Neural cell (in vitro differentiated cells): ENCODE results near the gene SDK1. TPM values are rescaled to one million over a fixed set of nuclear protein-coding genes. Genes with fewer than 3 reads are reported as not detected.

ENCODE experiments used
- H2AFZ ChIP-seq: fragments of 200-600, 300-800 bp; sonication (generic), shearing (Covaris generic); 2 replicates; pipeline ENCODE4 v1.6.0; 2014; ENCODE audit warnings: low read depth, mild to moderate bottlenecking, antibody characterized with exemption, low read length, moderate library complexity
- H3F3A ChIP-seq: fragments of 200-600 bp; shearing (Covaris generic); 2 replicates; pipeline ENCODE4 v1.6.1; 2016; ENCODE audit warnings: mild to moderate bottlenecking, moderate library complexity, mixed read lengths, antibody characterized with exemption, low read length; ENCODE audit not compliant: insufficient read depth, poor library complexity, severe bottlenecking
- H3K27ac ChIP-seq: fragments of 200-600, 300-800 bp; sonication (generic), shearing (Covaris generic); 2 replicates; pipeline ENCODE4 v1.5.1; 2014; ENCODE audit warnings: mild to moderate bottlenecking, low read length, moderate library complexity
- H3K27me3 ChIP-seq: fragments of 300-800, 200-600 bp; sonication (generic), shearing (Covaris generic); 2 replicates; pipeline ENCODE4 v1.6.0; 2014; ENCODE audit warnings: mild to moderate bottlenecking, low read depth, low read length, moderate library complexity; ENCODE audit not compliant: insufficient read depth
- H3K36me3 ChIP-seq: fragments of 300-800, 200-600 bp; sonication (generic), shearing (Covaris generic); 2 replicates; pipeline ENCODE4 v1.5.1; 2014; ENCODE audit warnings: mild to moderate bottlenecking, antibody characterized with exemption, low read length, moderate library complexity; ENCODE audit not compliant: insufficient read depth
- H3K4me2 ChIP-seq: fragments of 300-800, 200-600 bp; sonication (generic), shearing (Covaris generic); 2 replicates; pipeline ENCODE4 v1.6.0; 2014; ENCODE audit warnings: mild to moderate bottlenecking, low read length
- H3K4me3 ChIP-seq: fragments of 300-800, 200-600 bp; sonication (generic), shearing (Covaris generic); 2 replicates; pipeline ENCODE4 v1.5.1; 2014; ENCODE audit warnings: mild to moderate bottlenecking, low read length, moderate library complexity
- H3K79me2 ChIP-seq: fragments of 200-600 bp; shearing (Covaris generic); replicated peaks from 2 replicates; pipeline ENCODE4 v1.6.0; 2014; ENCODE audit warnings: mild to moderate bottlenecking, low read length, moderate library complexity; ENCODE audit not compliant: insufficient read depth
- H3K9ac ChIP-seq: fragments of 300-800, 200-600 bp; sonication (generic), shearing (Covaris generic); 2 replicates; pipeline ENCODE4 v1.6.1; 2016; ENCODE audit warnings: mild to moderate bottlenecking, low read length, mixed read lengths
- H3K9me2 ChIP-seq: fragments of 200-600 bp; shearing (Covaris generic); 2 replicates; pipeline ENCODE4 v1.6.1; 2016; ENCODE audit warnings: mild to moderate bottlenecking, low read length, mixed read lengths; ENCODE audit not compliant: insufficient read depth
- H3K9me3 ChIP-seq: fragments of 200-600, 300-800 bp; sonication (generic), shearing (Covaris generic); 2 replicates; pipeline ENCODE4 v1.6.1; 2016; ENCODE audit warnings: mild to moderate bottlenecking, mixed run types, low read length, moderate library complexity, mixed read lengths
- H4K20me1 ChIP-seq: fragments of 200-600 bp; shearing (Covaris generic); 2 replicates; pipeline ENCODE4 v1.6.1; 2016; ENCODE audit warnings: mild to moderate bottlenecking, mixed run types; ENCODE audit not compliant: insufficient read depth
- EP300 ChIP-seq: fragments of 450-650 bp; conservative IDR thresholded peaks from 2 replicates; pipeline ENCODE4 v1.6.1; 2014; ENCODE audit warnings: antibody characterized with exemption, mild to moderate bottlenecking, moderate library complexity; ENCODE audit not compliant: poor library complexity, severe bottlenecking
- EZH2 ChIP-seq: fragments of 200-600, 300-800 bp; shearing (Covaris generic), sonication (generic); IDR thresholded peaks from 2 replicates; pipeline ENCODE4 v1.6.1; 2014; ENCODE audit warnings: antibody characterized with exemption, low read length, borderline replicate concordance, mild to moderate bottlenecking; ENCODE audit not compliant: insufficient read depth, poor library complexity, severe bottlenecking
- MXI1 ChIP-seq: fragments of 450-650 bp; conservative IDR thresholded peaks from 2 replicates; pipeline ENCODE4 v1.6.1; 2014; ENCODE audit warnings: antibody characterized with exemption, mild to moderate bottlenecking; ENCODE audit not compliant: poor library complexity, severe bottlenecking
- POLR2AphosphoS5 ChIP-seq: IDR thresholded peaks from 2 replicates; pipeline ENCODE4 v1.6.1; 2012
- RAD21 ChIP-seq: fragments of 450-650 bp; conservative IDR thresholded peaks from 2 replicates; pipeline ENCODE4 v1.6.1; 2014; ENCODE audit warnings: antibody characterized with exemption, mild to moderate bottlenecking, moderate library complexity
- SMC3 ChIP-seq: fragments of 450-650 bp; conservative IDR thresholded peaks from 2 replicates; pipeline ENCODE4 v1.6.1; 2014; ENCODE audit warnings: antibody characterized with exemption, mild to moderate bottlenecking, moderate library complexity; ENCODE audit not compliant: poor library complexity
- TAF1 ChIP-seq: IDR thresholded peaks from 2 replicates; pipeline ENCODE4 v1.6.1; 2012; ENCODE audit warnings: low read depth
- polyA plus RNA-seq: library from polyadenylated mRNA; depleted of rRNA; stranded (reverse); fragments of >200 nt; gene quantifications from 2 replicates; pipeline ENCODE4 v1.2.3, GENCODE V29; 2014
- TF ChIP-seq, protein P1 (sequence below): fragments of 450-650 bp; IDR thresholded peaks from 2 replicates; pipeline ENCODE4 v1.5.1; 2014; ENCODE audit warnings: antibody characterized with exemption, mild to moderate bottlenecking, moderate library complexity; ENCODE audit not compliant: poor library complexity, severe bottlenecking
- TF ChIP-seq, protein P2 (sequence below): IDR thresholded peaks from 2 replicates; pipeline ENCODE4 v1.6.1; 2012; ENCODE audit warnings: borderline replicate concordance

SDK1 gene
- polyA plus RNA-seq, 1 donor from 2014 or later, result 2.7 TPM

- no peak overlapping the region for H3K4me2 ChIP-seq
- H4K20me1 ChIP-seq, result no peaks in the 10 kb centered on the region
- TF ChIP-seq EP300 (no peak), MXI1 (no peak), EZH2 (no peak), TAF1 (no peak), POLR2AphosphoS5 (no peak), SMC3 (no peak), RAD21 (no peak)
- TF ChIP-seq, protein P1, sequence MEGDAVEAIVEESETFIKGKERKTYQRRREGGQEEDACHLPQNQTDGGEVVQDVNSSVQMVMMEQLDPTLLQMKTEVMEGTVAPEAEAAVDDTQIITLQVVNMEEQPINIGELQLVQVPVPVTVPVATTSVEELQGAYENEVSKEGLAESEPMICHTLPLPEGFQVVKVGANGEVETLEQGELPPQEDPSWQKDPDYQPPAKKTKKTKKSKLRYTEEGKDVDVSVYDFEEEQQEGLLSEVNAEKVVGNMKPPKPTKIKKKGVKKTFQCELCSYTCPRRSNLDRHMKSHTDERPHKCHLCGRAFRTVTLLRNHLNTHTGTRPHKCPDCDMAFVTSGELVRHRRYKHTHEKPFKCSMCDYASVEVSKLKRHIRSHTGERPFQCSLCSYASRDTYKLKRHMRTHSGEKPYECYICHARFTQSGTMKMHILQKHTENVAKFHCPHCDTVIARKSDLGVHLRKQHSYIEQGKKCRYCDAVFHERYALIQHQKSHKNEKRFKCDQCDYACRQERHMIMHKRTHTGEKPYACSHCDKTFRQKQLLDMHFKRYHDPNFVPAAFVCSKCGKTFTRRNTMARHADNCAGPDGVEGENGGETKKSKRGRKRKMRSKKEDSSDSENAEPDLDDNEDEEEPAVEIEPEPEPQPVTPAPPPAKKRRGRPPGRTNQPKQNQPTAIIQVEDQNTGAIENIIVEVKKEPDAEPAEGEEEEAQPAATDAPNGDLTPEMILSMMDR, result no peak
- TF ChIP-seq, protein P2, sequence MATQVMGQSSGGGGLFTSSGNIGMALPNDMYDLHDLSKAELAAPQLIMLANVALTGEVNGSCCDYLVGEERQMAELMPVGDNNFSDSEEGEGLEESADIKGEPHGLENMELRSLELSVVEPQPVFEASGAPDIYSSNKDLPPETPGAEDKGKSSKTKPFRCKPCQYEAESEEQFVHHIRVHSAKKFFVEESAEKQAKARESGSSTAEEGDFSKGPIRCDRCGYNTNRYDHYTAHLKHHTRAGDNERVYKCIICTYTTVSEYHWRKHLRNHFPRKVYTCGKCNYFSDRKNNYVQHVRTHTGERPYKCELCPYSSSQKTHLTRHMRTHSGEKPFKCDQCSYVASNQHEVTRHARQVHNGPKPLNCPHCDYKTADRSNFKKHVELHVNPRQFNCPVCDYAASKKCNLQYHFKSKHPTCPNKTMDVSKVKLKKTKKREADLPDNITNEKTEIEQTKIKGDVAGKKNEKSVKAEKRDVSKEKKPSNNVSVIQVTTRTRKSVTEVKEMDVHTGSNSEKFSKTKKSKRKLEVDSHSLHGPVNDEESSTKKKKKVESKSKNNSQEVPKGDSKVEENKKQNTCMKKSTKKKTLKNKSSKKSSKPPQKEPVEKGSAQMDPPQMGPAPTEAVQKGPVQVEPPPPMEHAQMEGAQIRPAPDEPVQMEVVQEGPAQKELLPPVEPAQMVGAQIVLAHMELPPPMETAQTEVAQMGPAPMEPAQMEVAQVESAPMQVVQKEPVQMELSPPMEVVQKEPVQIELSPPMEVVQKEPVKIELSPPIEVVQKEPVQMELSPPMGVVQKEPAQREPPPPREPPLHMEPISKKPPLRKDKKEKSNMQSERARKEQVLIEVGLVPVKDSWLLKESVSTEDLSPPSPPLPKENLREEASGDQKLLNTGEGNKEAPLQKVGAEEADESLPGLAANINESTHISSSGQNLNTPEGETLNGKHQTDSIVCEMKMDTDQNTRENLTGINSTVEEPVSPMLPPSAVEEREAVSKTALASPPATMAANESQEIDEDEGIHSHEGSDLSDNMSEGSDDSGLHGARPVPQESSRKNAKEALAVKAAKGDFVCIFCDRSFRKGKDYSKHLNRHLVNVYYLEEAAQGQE, result no peak
- H3K27me3 ChIP-seq, result no peaks in the 10 kb centered on the region
- no peak overlapping the region for H2AFZ ChIP-seq
- H3K79me2 ChIP-seq, result no peaks in the 10 kb centered on the region
- H3K9ac ChIP-seq, result no peak overlapping the region
- H3F3A ChIP-seq, result no peaks in the 10 kb centered on the region
- no peak overlapping the region for H3K4me3 ChIP-seq
- H3K9me3 ChIP-seq, result no peaks in the 10 kb centered on the region
- H3K36me3 ChIP-seq, result no peaks in the 10 kb centered on the region
- no peaks in the 10 kb centered on the region for H3K9me2 ChIP-seq
- H3K27ac ChIP-seq, result no peak overlapping the region
These were observed 772.7 kb downstream of the SDK1 start for GRCh38 chr7:4073750-4074149.

GRCh38 chr7:4074407-4074806 is 773.4 kb downstream of the SDK1 start:
- Histone ChIP-seq H4K20me1 (no peaks in the 10 kb centered on the region), H3K9ac (no peak overlapping the region), H3K4me2 (no peak overlapping the region), H3K9me2 (no peaks in the 10 kb centered on the region), H3K4me3 (no peak overlapping the region), H3F3A (no peaks in the 10 kb centered on the region), H2AFZ (no peak overlapping the region), H3K27ac (no peak overlapping the region), H3K36me3 (no peaks in the 10 kb centered on the region), H3K9me3 (no peaks in the 10 kb centered on the region), H3K79me2 (no peaks in the 10 kb centered on the region), H3K27me3 (no peaks in the 10 kb centered on the region)
- TF ChIP-seq EZH2 (no peak), SMC3 (no peak), EP300 (no peak), MXI1 (no peak), POLR2AphosphoS5 (no peak), RAD21 (no peak), TAF1 (no peak)
- TF ChIP-seq, protein P2, result no peak
- TF ChIP-seq, protein P1, result no peak
